Fibroblast of skin of left biceps (primary cell): ENCODE results near the gene GATAD2A.

Source experiments
- DNase-seq, 2 experiments: peaks; one replicate each; pipeline ENCODE4 v3.0.0-alpha.2; 2013; ENCODE audit warnings: low read depth in 2 of 2

The GATAD2A gene

GRCh38 chr19:19422156-19422555 lies 16.7 kb downstream of the GATAD2A start:
- no peak for DNase-seq

- no peak for DNase-seq
Measured at GRCh38 chr19:19423322-19423721, 17.8 kb downstream of the GATAD2A start.

- DNase-seq, result no peak
Measured at GRCh38 chr19:19425170-19425875, 19.8 kb downstream of the GATAD2A start.

- DNase-seq, result no peak
Measured at GRCh38 chr19:19426216-19426615, 20.7 kb downstream of the GATAD2A start.

- no peak for DNase-seq
Measured at GRCh38 chr19:19426799-19427198, 21.3 kb downstream of the GATAD2A start.

GRCh38 chr19:19427302-19427701 lies 21.8 kb downstream of the GATAD2A start:
- DNase-seq, result no peak

- no peak for DNase-seq
Measured at GRCh38 chr19:19427944-19428343, 22.5 kb downstream of the GATAD2A start.

GRCh38 chr19:19428746-19429145 lies 23.3 kb downstream of the GATAD2A start:
- DNase-seq, result no peak

GRCh38 chr19:19429361-19429760 lies 23.9 kb downstream of the GATAD2A start:
- DNase-seq, result no peak

GRCh38 chr19:19432732-19433131 lies 27.3 kb downstream of the GATAD2A start:
- no peak for DNase-seq

- DNase-seq, result no peak
Measured at GRCh38 chr19:19433666-19434213, 28.3 kb downstream of the GATAD2A start.

GRCh38 chr19:19434483-19435045 lies 29.1 kb downstream of the GATAD2A start:
- no peak for DNase-seq

GRCh38 chr19:19436137-19436691 lies 30.7 kb downstream of the GATAD2A start:
- DNase-seq, result no peak

GRCh38 chr19:19438366-19439175 lies 33.1 kb downstream of the GATAD2A start:
- DNase-seq, result no peak

GRCh38 chr19:19439176-19439482 lies 33.7 kb downstream of the GATAD2A start:
- DNase-seq, result no peak

- no peak for DNase-seq
Measured at GRCh38 chr19:19443283-19443682, 37.8 kb downstream of the GATAD2A start.

GRCh38 chr19:19443902-19444680 lies 38.6 kb downstream of the GATAD2A start:
- no peak for DNase-seq

GRCh38 chr19:19444681-19445155 lies 39.2 kb downstream of the GATAD2A start:
- no peak for DNase-seq

- DNase-seq, result no peak
Measured at GRCh38 chr19:19445288-19445687, 39.8 kb downstream of the GATAD2A start.

- no peak for DNase-seq
Measured at GRCh38 chr19:19445911-19446361, 40.5 kb downstream of the GATAD2A start.

GRCh38 chr19:19446655-19447437 lies 41.4 kb downstream of the GATAD2A start:
- no peak for DNase-seq
